ENCODE measurements around the gene AGMAT. TPM values are rescaled to one million over a fixed set of nuclear protein-coding genes. Genes with fewer than 3 reads are reported as not detected.
A peak's percentile ranks its signal among the peaks of the same experiment; 100 is the strongest.

The AGMAT gene
- total RNA-seq, 4 donors from 2014 or later: 0.27 to 1.7 (median 0.59) TPM

- H3K27me3 ChIP-seq: no peaks in the 10 kb centered on the region
- TF ChIP-seq POLR2A (IDR thresholded peaks at IDR 0.05) (peak in 3 of 4 donors; percentile 63 to 75 (median 70)), CTCF (IDR thresholded peaks at IDR 0.05) (peak in 5 of 6 experiments; percentile 7 to 38 (median 16))
- H3K27ac ChIP-seq: peak within 1 kb of the TSS; percentile 96 to 100 (median 97)
- H3K9me3 ChIP-seq: no peaks in the 10 kb centered on the region
- intact Hi-C loops (cut with DNase I): no loop called here
- peak within 1 kb of the TSS; percentile 71 to 85 (median 76) for H3K4me3 ChIP-seq
- peak; percentile 93 for DNase-seq
- H3K36me3 ChIP-seq: peaks cover 0 to 20% (median 0%) of the 10 kb centered on the region in 3 donors
- WGBS, 2 donors: 0 to 1% methylated on average over 13 to 15 of the region's 65 CpGs
- H3K4me1 ChIP-seq: peaks cover 15 to 47% (median 24%) of the 10 kb centered on the region in 3 donors
These were observed 58.1 kb downstream of the AGMAT start, which contains the start of gene DNAJC16 for GRCh38 chr1:15526490-15527339. Gene DNAJC16, plus strand, starts transcription at chr1:15526848. Its CDS starts 2,258 bp downstream, at chr1:15529106.

GRCh38 chr1:15526021-15526489 is 58.8 kb downstream of the AGMAT start:
- WGBS, 2 donors: 6% methylated on average over 9 of the region's 9 CpGs
- H3K36me3 ChIP-seq: peaks cover 0 to 18% (median 0%) of the 10 kb centered on the region in 3 donors
- peak overlapping the region; percentile 71 to 85 (median 76) for H3K4me3 ChIP-seq
- no peaks in the 10 kb centered on the region for H3K9me3 ChIP-seq
- DNase-seq: no peak
- no peaks in the 10 kb centered on the region for H3K27me3 ChIP-seq
- peak overlapping the region; percentile 96 to 100 (median 97) for H3K27ac ChIP-seq
- intact Hi-C loops (cut with DNase I): no loop called here
- peaks cover 15 to 47% (median 24%) of the 10 kb centered on the region in 3 donors for H3K4me1 ChIP-seq
- TF ChIP-seq CTCF (IDR thresholded peaks at IDR 0.05) (no peak), POLR2A (IDR thresholded peaks at IDR 0.05) (no peak)

- TF ChIP-seq POLR2A (IDR thresholded peaks at IDR 0.05): peak in 1 of 4 donors; percentile 44
- no peak for TF ChIP-seq CTCF (IDR thresholded peaks at IDR 0.05)
- Histone ChIP-seq H3K4me3 (peak overlapping the region; percentile 45 to 78 (median 73)), H3K36me3 (peaks cover 0 to 11% (median 0%) of the 10 kb centered on the region in 3 donors), H3K27ac (peak overlapping the region; percentile 96 to 100 (median 97)), H3K27me3 (no peaks in the 10 kb centered on the region), H3K4me1 (peaks cover 15 to 47% (median 24%) of the 10 kb centered on the region in 3 donors), H3K9me3 (no peaks in the 10 kb centered on the region)
- 2 to 5% methylated on average over 17 to 20 of the region's 40 CpGs for WGBS, 2 donors
- no peak for DNase-seq
- intact Hi-C loops (cut with DNase I): no loop called here
These were observed 59.5 kb downstream of the AGMAT start for GRCh38 chr1:15525050-15526020.

- WGBS, 2 donors: 0 to 7% methylated on average over 1 to 3 of the region's 88 CpGs
- peaks cover 15 to 47% (median 24%) of the 10 kb centered on the region in 3 donors for H3K4me1 ChIP-seq
- no peaks in the 10 kb centered on the region for H3K27me3 ChIP-seq
- H3K4me3 ChIP-seq: peak overlapping the region; percentile 59 to 78 (median 73)
- H3K27ac ChIP-seq: peak overlapping the region; percentile 96 to 100 (median 97)
- intact Hi-C loops (cut with DNase I): no loop called here
- no peaks in the 10 kb centered on the region for H3K9me3 ChIP-seq
- no peak for TF ChIP-seq POLR2A (IDR thresholded peaks at IDR 0.05)
- peak; percentile 98 for DNase-seq
- peaks cover 0 to 3% (median 0%) of the 10 kb centered on the region in 3 donors for H3K36me3 ChIP-seq
These were observed 60.4 kb downstream of the AGMAT start for GRCh38 chr1:15524283-15525049.

GRCh38 chr1:15524021-15524282 is 60.9 kb downstream of the AGMAT start, which contains the start of gene CASP9:
Gene CASP9, minus strand, starts transcription at chr1:15524215. Its CDS starts 15 bp downstream, at chr1:15524200.
- no peak for DNase-seq
- peak within 1 kb of the TSS; percentile 59 to 78 (median 73) for H3K4me3 ChIP-seq

More at GRCh38 chr1:15524021-15524282, 60.9 kb downstream of the AGMAT start, which contains the start of gene CASP9:
- WGBS, 2 donors: 0% methylated on average over 3 of the region's 27 CpGs; no CpG with 5 or more reads in 1 of the 2 donors
- TF ChIP-seq POLR2A (IDR thresholded peaks at IDR 0.05): peak in 3 of 4 donors; percentile 12 to 68 (median 33)
- TF ChIP-seq CTCF (IDR thresholded peaks at IDR 0.05): no peak
- Histone ChIP-seq H3K9me3 (no peaks in the 10 kb centered on the region), H3K27ac (peak within 1 kb of the TSS; percentile 96 to 100 (median 97)), H3K27me3 (no peaks in the 10 kb centered on the region), H3K36me3 (no peaks in the 10 kb centered on the region), H3K4me1 (peaks cover 15 to 46% (median 24%) of the 10 kb centered on the region in 3 donors)
- intact Hi-C loops (cut with DNase I): no loop called here

Data from esophagus squamous epithelium (tissue), 5 donors.